GM12801 (cell line): ENCODE results near the gene EHMT1.

Source experiments
- CTCF ChIP-seq: IDR thresholded peaks from one replicate; pipeline ENCODE4 v1.5.1; 2011; ENCODE audit warnings: control low read depth; ENCODE audit not compliant: insufficient read length; ENCODE audit errors: extremely low read depth

EHMT1 gene

GRCh38 chr9:137579259-137579604, 39.6 kb upstream of the EHMT1 start:
- no peak for TF ChIP-seq CTCF

- TF ChIP-seq CTCF, result no peak
Measured at GRCh38 chr9:137580209-137580953, 38.4 kb upstream of the EHMT1 start.

- TF ChIP-seq CTCF, result no peak
Measured at GRCh38 chr9:137580954-137581322, 37.9 kb upstream of the EHMT1 start.

GRCh38 chr9:137581361-137582285, 37.2 kb upstream of the EHMT1 start:
- TF ChIP-seq CTCF, result no peak

GRCh38 chr9:137582286-137582860, 36.4 kb upstream of the EHMT1 start:
- TF ChIP-seq CTCF, result no peak

- TF ChIP-seq CTCF, result no peak
Measured at GRCh38 chr9:137583347-137583746, 35.5 kb upstream of the EHMT1 start.

- no peak for TF ChIP-seq CTCF
Measured at GRCh38 chr9:137583957-137584356, 34.8 kb upstream of the EHMT1 start.
